RWPE1 (cell line): ENCODE data around the gene CPLX3.
A peak's percentile ranks its signal among the peaks of the same experiment; 100 is the strongest.

Source experiments
- CTCF ChIA-PET: fragments of 350-600 bp; sonication (Branson Sonifier 250); formaldehyde crosslinking; extraction: SDS; loops from one replicate; lab custom pipeline; 2021; lab: Yijun Ruan, JAX
- POLR2A ChIA-PET: fragments of 400-600 bp; formaldehyde crosslinking; extraction: SDS; loops from one replicate; lab custom pipeline; 2020; ENCODE audit warnings: antibody characterized with exemption; ENCODE audit not compliant: low non-redundant PET; lab: Yijun Ruan, JAX
- DNase-seq: peaks from one replicate; pipeline ENCODE4 v3.0.0; 2012; ENCODE audit warnings: low spot score
- H3K27ac ChIP-seq: fragments of 450-650 bp; 2 replicates; pipeline ENCODE4 v1.5.1; 2017
- TF ChIP-seq, protein P1 (sequence below): fragments of 450-650 bp; conservative IDR thresholded peaks from 2 replicates; pipeline ENCODE4 v1.5.1; 2017; ENCODE audit warnings: low read depth, mild to moderate bottlenecking

Gene CPLX3

DNA sequence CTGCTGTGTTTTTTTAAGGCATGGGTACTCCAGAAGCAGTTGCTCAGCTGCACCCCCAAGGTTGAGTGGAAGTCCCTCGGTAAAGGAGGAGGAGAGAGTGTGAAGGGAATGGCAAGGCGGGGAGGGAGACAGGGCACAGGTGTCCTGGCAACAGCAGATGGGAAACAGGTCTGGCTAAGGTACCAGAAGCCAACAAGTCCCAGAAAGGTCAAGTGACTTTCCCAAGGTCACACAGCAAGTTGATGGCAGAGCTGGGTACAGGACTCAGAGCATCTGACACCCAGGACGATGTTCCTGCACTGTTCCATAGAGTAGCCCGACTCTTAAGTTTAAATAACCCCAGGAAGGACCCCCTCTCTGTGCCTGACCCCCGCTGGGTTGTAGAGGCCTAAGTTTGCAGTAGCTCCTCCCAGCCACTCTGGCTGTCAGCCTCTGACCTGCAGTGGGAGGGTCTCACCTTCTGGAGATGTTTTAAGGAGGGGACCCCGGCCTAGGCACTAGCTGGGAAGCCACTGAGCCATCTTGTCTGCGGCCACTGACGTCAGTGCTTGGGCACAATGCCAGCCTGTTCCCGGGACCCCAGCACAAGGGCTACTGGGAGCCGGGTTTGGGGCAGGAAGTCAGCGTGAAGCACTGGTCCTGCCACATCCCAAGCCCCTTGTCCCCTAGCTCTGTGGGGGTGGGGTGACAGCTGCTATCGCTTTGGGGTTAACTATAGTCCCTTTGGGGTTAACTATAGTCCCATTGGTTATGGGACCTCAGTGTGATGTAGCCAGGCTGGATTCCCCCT lies 34.0 kb upstream of the CPLX3 start:
- no peak for DNase-seq
- H3K27ac ChIP-seq = peak overlapping the region; percentile 11
- CTCF ChIA-PET = interaction anchor here (0.7 to 2.6 kb wide), 6 partner anchors 8 to 161 kb away, joined by 3 to 12 read pairs (median 4); no protein-coding TSS in a partner anchor
- TF ChIP-seq, protein P1, sequence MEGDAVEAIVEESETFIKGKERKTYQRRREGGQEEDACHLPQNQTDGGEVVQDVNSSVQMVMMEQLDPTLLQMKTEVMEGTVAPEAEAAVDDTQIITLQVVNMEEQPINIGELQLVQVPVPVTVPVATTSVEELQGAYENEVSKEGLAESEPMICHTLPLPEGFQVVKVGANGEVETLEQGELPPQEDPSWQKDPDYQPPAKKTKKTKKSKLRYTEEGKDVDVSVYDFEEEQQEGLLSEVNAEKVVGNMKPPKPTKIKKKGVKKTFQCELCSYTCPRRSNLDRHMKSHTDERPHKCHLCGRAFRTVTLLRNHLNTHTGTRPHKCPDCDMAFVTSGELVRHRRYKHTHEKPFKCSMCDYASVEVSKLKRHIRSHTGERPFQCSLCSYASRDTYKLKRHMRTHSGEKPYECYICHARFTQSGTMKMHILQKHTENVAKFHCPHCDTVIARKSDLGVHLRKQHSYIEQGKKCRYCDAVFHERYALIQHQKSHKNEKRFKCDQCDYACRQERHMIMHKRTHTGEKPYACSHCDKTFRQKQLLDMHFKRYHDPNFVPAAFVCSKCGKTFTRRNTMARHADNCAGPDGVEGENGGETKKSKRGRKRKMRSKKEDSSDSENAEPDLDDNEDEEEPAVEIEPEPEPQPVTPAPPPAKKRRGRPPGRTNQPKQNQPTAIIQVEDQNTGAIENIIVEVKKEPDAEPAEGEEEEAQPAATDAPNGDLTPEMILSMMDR = no peak
- POLR2A ChIA-PET = no interaction called here

DNA sequence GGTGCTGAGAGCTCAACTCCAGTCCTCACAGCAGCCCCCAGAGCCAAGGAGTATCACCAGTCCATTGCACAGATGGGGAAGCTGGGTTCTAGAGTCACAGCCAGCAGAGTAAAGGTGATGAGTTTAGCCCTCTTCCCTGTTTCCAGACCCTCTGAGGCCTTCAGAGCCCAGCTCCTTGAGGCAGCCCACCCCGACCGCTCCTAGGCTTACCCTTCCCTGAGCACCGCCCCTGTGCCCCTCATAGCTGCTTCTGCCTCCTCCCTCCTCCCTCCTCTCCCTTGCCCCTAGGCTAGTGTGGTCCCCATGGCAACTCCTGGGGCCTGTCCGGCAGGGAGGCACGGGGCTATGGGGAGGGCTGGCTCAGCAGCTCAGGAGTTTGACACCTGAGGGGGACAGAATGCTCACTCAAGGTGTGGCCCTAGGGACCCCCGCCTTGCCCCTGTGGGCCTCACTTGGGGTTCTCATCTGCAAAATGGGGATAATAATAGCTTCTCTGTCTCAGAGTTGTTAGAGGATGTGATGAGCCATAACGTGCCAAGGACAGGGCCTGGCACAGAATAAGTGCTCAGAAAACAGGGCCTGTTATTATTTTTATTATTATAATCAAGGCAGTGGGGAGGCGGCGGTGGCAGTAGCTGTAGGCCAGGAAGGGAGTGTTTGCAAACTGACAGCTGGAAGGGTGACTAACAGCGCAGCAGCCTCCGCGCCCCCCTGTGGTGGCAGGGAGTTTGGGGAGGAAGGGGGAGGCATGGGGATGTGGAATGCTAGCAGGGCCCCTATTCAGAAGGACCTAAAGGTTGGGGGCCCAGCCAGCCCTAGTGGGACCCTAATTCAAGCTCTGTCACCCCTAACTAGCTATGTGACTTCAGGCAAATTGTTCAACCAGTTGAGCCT lies 33.0 kb upstream of the CPLX3 start:
- ChIA-PET POLR2A (no interaction called here), CTCF (interaction anchor here (0.6 to 2.6 kb wide), 8 partner anchors 9 to 419 kb away, joined by 3 to 12 read pairs (median 5); no protein-coding TSS in a partner anchor)
- TF ChIP-seq, protein P1 = no peak
- peak overlapping the region; percentile 11 for H3K27ac ChIP-seq
- DNase-seq = no peak

DNA sequence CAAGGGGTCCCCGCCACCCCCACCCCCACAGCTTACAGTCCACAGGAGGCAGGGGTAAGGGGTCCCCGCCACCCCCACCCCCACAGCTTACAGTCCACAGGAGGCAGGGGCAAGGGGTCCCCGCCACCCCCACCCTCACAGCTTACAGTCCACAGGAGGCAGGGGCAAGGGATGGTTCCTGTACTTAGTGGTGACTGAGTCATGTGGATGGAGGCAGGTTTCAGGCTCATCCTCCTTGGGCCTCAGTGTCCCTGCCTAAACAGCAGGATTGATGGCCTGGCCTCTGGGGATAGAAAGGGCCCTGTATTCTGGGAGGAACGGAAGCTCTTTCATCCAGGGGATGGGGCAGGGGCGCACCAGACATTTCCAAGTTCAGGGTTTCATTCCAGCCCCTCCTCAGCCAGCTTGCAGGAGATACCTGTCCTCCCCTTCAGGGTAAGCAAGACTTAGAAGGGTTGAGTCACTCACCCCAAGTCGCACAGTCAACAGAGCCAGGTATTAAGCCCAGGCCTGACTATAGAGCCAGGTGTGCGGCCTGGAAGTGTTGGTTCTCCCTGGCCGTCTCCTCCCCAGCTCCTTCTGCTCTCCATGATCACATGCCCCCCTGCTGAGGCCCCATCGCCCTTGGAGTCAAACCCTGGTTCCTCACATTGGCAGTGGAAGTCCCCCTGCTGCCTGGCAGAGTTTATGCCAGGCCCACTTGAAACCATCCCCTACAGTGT lies 32.0 kb upstream of the CPLX3 start:
- TF ChIP-seq, protein P1 = no peak
- POLR2A ChIA-PET = interaction anchor here (0.7 kb wide), 1 partner anchor 102 kb away, joined by 3 read pairs; no protein-coding TSS in a partner anchor
- CTCF ChIA-PET = interaction anchor here (0.5 to 2.6 kb wide), 4 partner anchors 13 to 237 kb away, joined by 3 to 12 read pairs (median 4); no protein-coding TSS in a partner anchor
- H3K27ac ChIP-seq = peak overlapping the region; percentile 44
- no peak for DNase-seq

DNA sequence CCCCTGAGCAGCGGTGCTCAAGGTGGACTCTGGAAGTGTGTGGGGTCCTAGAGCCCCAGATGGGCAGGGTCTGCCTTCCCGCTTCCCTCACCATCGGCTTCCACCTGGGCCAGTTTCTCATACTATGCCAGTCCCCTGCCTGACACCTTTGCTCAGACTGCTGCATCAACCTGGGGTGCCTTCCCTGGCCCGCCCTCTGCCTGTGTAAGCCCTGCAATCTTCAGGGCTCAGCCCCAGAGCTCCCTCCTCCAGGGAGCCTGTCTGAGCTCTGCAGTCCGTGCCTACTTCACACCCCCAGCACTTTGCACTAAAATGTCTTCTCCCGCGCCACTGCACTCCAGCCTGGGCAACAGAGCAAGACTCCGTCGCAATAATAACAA lies 31.5 kb upstream of the CPLX3 start:
- peak overlapping the region; percentile 44 for H3K27ac ChIP-seq
- no peak for DNase-seq
- TF ChIP-seq, protein P1 = no peak
- ChIA-PET POLR2A (interaction anchor here (0.7 kb wide), 1 partner anchor 101 kb away, joined by 3 read pairs; no protein-coding TSS in a partner anchor), CTCF (interaction anchor here (0.5 to 2.6 kb wide), 2 partner anchors 24 to 237 kb away, joined by 3 to 12 read pairs; no protein-coding TSS in a partner anchor)

DNA sequence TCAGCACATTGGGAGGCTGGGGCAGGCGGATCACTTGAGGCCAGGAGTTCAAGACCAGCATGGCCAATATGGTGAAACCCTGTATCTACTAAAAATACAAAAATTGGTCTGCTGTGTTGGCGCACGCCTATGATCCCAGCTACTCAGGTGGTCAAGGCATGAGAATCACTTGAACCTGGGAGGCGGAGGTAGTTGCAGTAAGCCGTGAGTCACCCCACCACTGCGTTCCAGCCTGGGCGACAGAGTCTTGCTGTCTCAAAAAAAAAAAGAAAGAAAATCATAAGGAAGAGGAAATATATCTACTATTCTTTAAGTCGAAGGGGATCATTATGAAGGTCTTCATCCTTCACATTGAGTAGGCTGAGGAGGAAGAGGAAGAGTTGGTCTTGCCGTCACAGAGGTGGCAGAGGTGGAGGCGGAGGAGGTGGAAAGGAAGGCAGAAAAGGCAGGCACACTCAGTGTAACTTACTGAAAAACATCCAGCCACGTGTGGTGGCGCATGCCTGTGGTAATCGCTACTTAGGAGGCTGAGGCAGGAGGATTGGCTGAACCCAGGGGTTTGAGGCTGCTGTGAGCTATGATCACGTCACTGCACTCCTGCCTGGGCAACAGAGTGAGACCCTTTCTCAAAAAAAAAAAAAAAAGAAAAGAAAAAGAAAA lies 30.3 kb upstream of the CPLX3 start:
- CTCF ChIA-PET = interaction anchor here (0.8 to 1.5 kb wide), 3 partner anchors 25 to 104 kb away, joined by 3 to 5 read pairs (median 3); no protein-coding TSS in a partner anchor
- TF ChIP-seq, protein P1 = no peak
- POLR2A ChIA-PET = interaction anchor here (0.6 kb wide), 1 partner anchor 13 kb away, joined by 4 read pairs; no protein-coding TSS in a partner anchor
- H3K27ac ChIP-seq = peak overlapping the region; percentile 93
- DNase-seq = no peak
